GM23338 (cell line): Measurements from ENCODE around the gene PDE1C. TPM values are rescaled to one million over a fixed set of nuclear protein-coding genes. Genes with fewer than 3 reads are reported as not detected.

Source experiments
- ATAC-seq: fragments of 200-7000 bp; cut with Tn5 transposase; 3 replicates; pipeline ENCODE4 v1.9.1; 2020
- DNase-seq: peaks from one replicate; pipeline ENCODE4 v3.0.0-alpha.2; 2015; ENCODE audit warnings: low spot score
- H2AFZ ChIP-seq: fragments of 200-600 bp; sonication (generic); 2 replicates; pipeline ENCODE4 v1.8.0; 2016; ENCODE audit warnings: antibody characterized with exemption, mild to moderate bottlenecking, moderate library complexity
- H3F3A ChIP-seq: fragments of 200-600 bp; sonication (generic); replicated peaks from 2 replicates; pipeline ENCODE4 v1.8.0; 2017; ENCODE audit warnings: antibody characterized with exemption, mixed run types, low read depth
- H3K27ac ChIP-seq: fragments of 200-600 bp; sonication (generic); 2 replicates; pipeline ENCODE4 v1.6.1; 2016; ENCODE audit warnings: low read depth
- H3K27me3 ChIP-seq: fragments of 200-600 bp; sonication (generic); 2 replicates; pipeline ENCODE4 v1.8.0; 2016; ENCODE audit warnings: mild to moderate bottlenecking, mixed run types, moderate library complexity; ENCODE audit not compliant: insufficient read depth
- H3K36me3 ChIP-seq: fragments of 200-600 bp; sonication (generic); 2 replicates; pipeline ENCODE4 v1.8.0; 2016; ENCODE audit warnings: mild to moderate bottlenecking; ENCODE audit not compliant: insufficient read depth
- H3K4me1 ChIP-seq: fragments of 200-600 bp; sonication (generic); 2 replicates; pipeline ENCODE4 v1.8.0; 2016; ENCODE audit warnings: mild to moderate bottlenecking, moderate library complexity; ENCODE audit not compliant: insufficient read depth
- H3K4me2 ChIP-seq: fragments of 200-600 bp; sonication (generic); 2 replicates; pipeline ENCODE4 v1.7.1; 2017; ENCODE audit warnings: mixed run types
- H3K4me3 ChIP-seq: fragments of 200-600 bp; sonication (generic); 2 replicates; pipeline ENCODE4 v1.6.1; 2016; ENCODE audit warnings: mixed run types
- H3K79me2 ChIP-seq: fragments of 200-600 bp; sonication (generic); replicated peaks from 2 replicates; pipeline ENCODE4 v1.8.0; 2017; ENCODE audit warnings: mild to moderate bottlenecking; ENCODE audit not compliant: insufficient read depth
- H3K9me2 ChIP-seq: fragments of 200-600 bp; sonication (generic); 2 replicates; pipeline ENCODE4 v1.8.0; 2017; ENCODE audit not compliant: insufficient read depth
- H4K20me1 ChIP-seq: fragments of 200-600 bp; sonication (generic); replicated peaks from 2 replicates; pipeline ENCODE4 v1.8.0; 2017; ENCODE audit warnings: mild to moderate bottlenecking; ENCODE audit not compliant: insufficient read depth
- H3K27ac Mint-ChIP-seq: 2 replicates; pipeline ENCODE4 v1.8.0; 2020; ENCODE audit warnings: inconsistent platforms, mild to moderate bottlenecking, moderate library complexity, mixed read lengths
- H3K27me3 Mint-ChIP-seq: 3 replicates; pipeline ENCODE4 v1.8.0; 2022; ENCODE audit warnings: low read depth, mild to moderate bottlenecking, moderate library complexity, mixed read lengths, inconsistent platforms; ENCODE audit not compliant: insufficient read depth, poor library complexity
- H3K36me3 Mint-ChIP-seq: 3 replicates; pipeline ENCODE4 v1.8.0; 2021; ENCODE audit warnings: low read depth, mild to moderate bottlenecking, inconsistent platforms, moderate library complexity, mixed read lengths
- H3K4me1 Mint-ChIP-seq: 3 replicates; pipeline ENCODE4 v1.8.0; 2020; ENCODE audit warnings: mild to moderate bottlenecking, inconsistent platforms, mixed read lengths
- H3K4me3 Mint-ChIP-seq: 3 replicates; pipeline ENCODE4 v1.8.0; 2021; ENCODE audit warnings: moderate library complexity, mild to moderate bottlenecking, inconsistent platforms, mixed read lengths
- H3K9me3 Mint-ChIP-seq: 3 replicates; pipeline ENCODE4 v1.8.0; 2020; ENCODE audit warnings: moderate library complexity, mild to moderate bottlenecking, inconsistent platforms, mixed read lengths
- CREB1 ChIP-seq: fragments of 250-450 bp; sonication (Bioruptor Pico); IDR thresholded peaks from 2 replicates; pipeline ENCODE4 v1.5.0; 2020; ENCODE audit warnings: low read depth, mild to moderate bottlenecking, moderate library complexity
- CTCF ChIP-seq, 2 experiments: fragments of 200-600 bp in 1 of 2; sonication (generic) in 1 of 2; conservative IDR thresholded peaks; 2 replicates each; pipeline versions ENCODE4 v1.5.1 to v1.6.1; 2016 to 2017; ENCODE audit warnings: antibody characterized with exemption in 2 of 2, low read depth in 2 of 2, mild to moderate bottlenecking in 2 of 2, moderate library complexity in 1 of 2
- ETS1 ChIP-seq: IDR thresholded peaks from 2 replicates; pipeline ENCODE4 v1.6.1; 2016; ENCODE audit warnings: antibody characterized with exemption
- EZH2 ChIP-seq: fragments of 200-600 bp; sonication (generic); IDR thresholded peaks from one replicate; pipeline ENCODE4 v1.8.0; 2017; ENCODE audit warnings: antibody characterized with exemption, mild to moderate bottlenecking, low read depth; ENCODE audit not compliant: unreplicated experiment
- JUNB ChIP-seq: IDR thresholded peaks from one replicate; pipeline ENCODE4 v1.6.1; 2016; ENCODE audit warnings: antibody characterized with exemption; ENCODE audit not compliant: unreplicated experiment
- NANOG ChIP-seq: IDR thresholded peaks from 2 replicates; pipeline ENCODE4 v1.6.1; 2016; ENCODE audit warnings: antibody characterized with exemption, borderline replicate concordance
- STAT1 ChIP-seq: IDR thresholded peaks from one replicate; pipeline ENCODE4 v1.6.1; 2016; ENCODE audit warnings: antibody characterized with exemption; ENCODE audit not compliant: unreplicated experiment
- ZNF114 ChIP-seq: fragments of 250-450 bp; sonication (Bioruptor Pico); IDR thresholded peaks from 2 replicates; pipeline ENCODE4 v1.5.0; 2020; ENCODE audit warnings: mild to moderate bottlenecking, moderate library complexity
- ZNF462 ChIP-seq: fragments of 250-450 bp; sonication (Bioruptor Pico); IDR thresholded peaks from 2 replicates; pipeline ENCODE4 v1.5.0; 2020; ENCODE audit warnings: mild to moderate bottlenecking, moderate library complexity
- polyA plus RNA-seq: library from polyadenylated mRNA; unstranded; fragments of >200 nt; fragmentation: Nextera tagmentation; extraction: Ambion mirVana; gene quantifications from 2 replicates; pipeline ENCODE4 v1.2.1, GENCODE V29; 2016
- total RNA-seq: library from RNA; depleted of rRNA; stranded (reverse); fragments of >200 nt; shearing (Covaris generic); gene quantifications from 2 replicates; pipeline ENCODE4 v1.2.3, GENCODE V29; 2014

Gene PDE1C
- total and polyA plus RNA-seq, 2 experiments from 2014 or later: 0.28 TPM; not detected in 1

GRCh38 chr7:31981874-31982390 lies 88.3 kb downstream of the PDE1C start (continued):
- no peak for TF ChIP-seq ZNF462 (CRISPR knock-in tag)
- no peak for TF ChIP-seq NANOG
- TF ChIP-seq ETS1: no peak

- no peak overlapping the region for H3K4me3 Mint-ChIP-seq
- no peak overlapping the region for H3K27ac ChIP-seq
- H3K27me3 ChIP-seq: no peaks in the 10 kb centered on the region
- H3K36me3 ChIP-seq: no peaks in the 10 kb centered on the region
- peaks cover 3% of the 10 kb centered on the region for H3K27me3 Mint-ChIP-seq
- H3K36me3 Mint-ChIP-seq: peaks cover 4% of the 10 kb centered on the region; the same call in 2 of the 3 replicates
- peaks cover 6% of the 10 kb centered on the region; the same call in 2 of the 3 replicates for H3K4me1 Mint-ChIP-seq
- H3K9me3 Mint-ChIP-seq: peaks cover 12% of the 10 kb centered on the region
- no peaks in the 10 kb centered on the region for H4K20me1 ChIP-seq
- H2AFZ ChIP-seq: no peak overlapping the region
- ATAC-seq: no peak
- no peak overlapping the region for H3K4me2 ChIP-seq
- no peaks in the 10 kb centered on the region for H3K79me2 ChIP-seq
- H3K4me3 ChIP-seq: no peak overlapping the region
- H3F3A ChIP-seq: no peaks in the 10 kb centered on the region
- DNase-seq: no peak
- H3K9me2 ChIP-seq: no peaks in the 10 kb centered on the region
- H3K4me1 ChIP-seq: no peaks in the 10 kb centered on the region; the same call in 1 of the 2 replicates
- no peak overlapping the region for H3K27ac Mint-ChIP-seq
- TF ChIP-seq EZH2 (no peak), JUNB (no peak), NANOG (no peak), CTCF (conservative IDR thresholded peaks at IDR 0.05; ENCODE audit: low read depth in 2 of 2) (no peak), CREB1 (CRISPR knock-in tag) (no peak), STAT1 (no peak), ETS1 (no peak), ZNF114 (no peak)
Measured at GRCh38 chr7:31979690-31980330, 90.4 kb downstream of the PDE1C start.
